Iris pigment epithelial cell (primary cell): ENCODE data around the gene DEFB116.
"Not testable (repeated sequence)": the region's sequence is repeated elsewhere in the genome, so short reads cannot be mapped to it uniquely, and the experiment has no call there.

Experiments
- DNase-seq: peaks from one replicate; pipeline ENCODE4 v3.0.0-alpha.2; 2011; ENCODE audit warnings: low read depth

The DEFB116 gene, protein sequence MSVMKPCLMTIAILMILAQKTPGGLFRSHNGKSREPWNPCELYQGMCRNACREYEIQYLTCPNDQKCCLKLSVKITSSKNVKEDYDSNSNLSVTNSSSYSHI

DNA sequence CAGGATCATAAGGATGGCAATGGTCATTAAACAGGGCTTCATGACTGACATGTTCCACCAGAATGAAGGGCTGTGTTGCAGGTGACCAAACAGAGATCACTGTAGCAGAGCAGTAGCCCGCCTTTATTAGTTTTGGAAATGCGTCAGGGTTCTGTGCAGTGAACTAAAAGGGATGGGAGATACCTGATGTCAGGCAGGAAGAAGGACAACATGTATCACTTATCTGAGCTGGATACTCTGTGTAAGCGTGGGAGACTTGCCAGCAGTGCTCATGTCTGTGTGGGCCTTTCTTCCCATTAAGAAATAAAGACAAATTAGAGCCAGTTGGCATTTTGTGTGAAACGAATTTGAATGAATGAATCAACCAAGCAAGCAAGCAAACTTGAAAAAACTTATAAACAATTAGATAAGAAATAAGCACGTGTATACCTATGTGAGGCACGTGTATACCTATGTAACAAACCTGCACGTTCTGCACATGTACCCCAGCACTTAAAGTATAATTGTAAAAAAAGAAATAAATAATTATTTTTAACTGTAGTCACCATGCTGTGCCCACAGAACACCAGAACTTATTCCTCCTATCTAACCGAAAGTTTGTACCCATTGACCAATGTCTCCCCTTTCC, at the start of gene DEFB116:
TSS of gene DEFB116 (minus strand) at position 51 of the 628 bp plus-strand sequence. CDS start at position 51, 0 bp downstream.
- no peak for DNase-seq

DNA sequence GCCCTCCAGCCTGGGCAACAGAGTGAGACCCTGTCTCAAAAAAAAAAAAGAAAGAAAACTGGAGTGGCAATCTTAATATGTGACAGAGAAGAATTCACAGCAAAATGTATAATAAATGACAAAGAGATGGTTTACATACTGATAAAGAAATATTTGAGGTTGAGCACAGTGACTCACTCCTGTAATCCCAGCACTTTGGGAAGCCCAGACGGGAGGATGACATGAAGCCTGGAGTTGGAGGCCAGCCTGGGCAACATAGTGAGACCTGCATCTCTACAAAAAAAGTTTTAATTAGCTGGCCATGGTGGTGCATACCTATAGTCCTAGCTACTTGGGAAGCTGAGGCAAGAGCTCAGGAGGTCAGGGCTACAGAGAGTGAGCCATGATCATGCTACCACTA, 47.6 kb upstream of the DEFB116 start:
- DNase-seq = no peak

DNA sequence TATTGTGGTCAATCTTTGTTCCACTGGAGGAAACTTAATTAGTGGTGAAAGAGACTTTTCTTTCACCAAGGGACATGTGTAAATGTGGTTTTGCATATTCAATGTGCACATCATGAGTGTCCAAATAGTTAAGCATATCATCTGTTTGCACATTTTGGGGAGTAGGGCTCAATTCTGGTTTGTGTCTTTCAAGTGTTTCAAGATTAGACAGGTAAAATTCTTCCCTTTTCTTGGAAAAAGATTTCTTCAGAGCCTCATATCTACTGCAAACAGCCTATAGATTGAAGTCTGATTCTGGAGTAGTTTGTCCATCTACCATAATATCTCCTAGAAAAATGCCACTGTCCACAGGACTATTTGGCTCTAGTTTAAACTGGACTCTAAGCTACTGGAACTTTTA, 33.1 kb upstream of the DEFB116 start:
- no peak for DNase-seq

DNA sequence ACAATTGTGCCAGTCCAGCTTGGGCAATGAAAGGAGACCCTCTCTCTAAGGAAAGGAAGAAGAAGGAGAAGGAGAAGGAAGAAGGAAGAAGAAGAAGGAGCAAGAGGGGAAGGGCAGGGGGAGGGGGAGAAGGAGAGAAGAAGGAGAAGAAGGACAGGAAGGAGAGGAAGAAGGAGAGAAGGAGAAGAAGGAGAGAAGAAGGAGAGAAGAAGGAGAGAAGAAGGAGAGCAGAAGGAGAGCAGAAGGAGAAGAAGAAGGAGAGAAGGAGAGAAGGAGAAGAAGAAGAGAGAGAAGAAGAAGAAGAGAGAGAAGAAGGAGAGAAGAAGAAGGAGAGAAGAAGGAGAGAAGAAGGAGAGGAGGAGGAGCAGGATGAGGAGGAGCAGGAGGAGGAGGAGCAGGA, 22.5 kb upstream of the DEFB116 start:
- DNase-seq = no peak

DNA sequence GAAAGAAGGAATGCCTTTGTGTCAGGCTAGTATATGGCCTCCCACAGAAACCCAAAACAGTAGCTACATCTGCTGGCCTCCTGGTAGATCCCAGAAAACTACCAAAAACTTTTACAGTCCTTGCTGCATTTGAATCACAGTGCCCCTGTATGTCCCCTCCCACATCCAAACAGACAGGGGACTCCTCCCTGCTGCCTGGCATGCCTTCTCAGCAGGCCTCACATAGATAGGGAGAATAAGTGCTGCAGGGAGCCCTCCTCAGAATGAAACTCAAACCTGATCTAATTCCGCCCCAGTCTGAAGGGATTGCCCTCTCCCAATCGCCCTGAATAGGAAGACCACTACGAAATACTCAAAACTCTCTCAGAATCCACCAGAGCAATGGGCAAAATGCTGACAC, 14.1 kb upstream of the DEFB116 start:
- DNase-seq = no peak

DNA sequence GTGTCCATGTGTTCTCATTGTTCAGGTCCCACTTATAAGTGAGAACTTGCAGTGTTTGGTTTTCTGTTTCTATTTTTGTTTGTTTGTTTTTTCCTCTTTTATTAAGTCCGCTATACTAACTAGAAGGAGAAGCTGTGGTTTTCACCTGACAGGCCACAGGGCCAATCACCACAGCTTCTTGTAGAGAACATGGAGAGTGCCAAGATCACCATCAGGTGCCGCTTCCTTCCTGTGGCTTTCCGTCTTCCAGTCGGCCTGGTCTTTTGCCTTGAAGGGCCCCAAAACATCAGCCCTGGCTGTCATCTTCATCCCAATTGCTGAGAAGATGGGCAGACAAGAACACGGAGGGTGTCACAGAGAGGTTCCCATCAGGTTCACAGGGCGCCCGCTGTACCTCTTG, 23.4 kb downstream of the DEFB116 start:
- not testable (repeated sequence) for DNase-seq

DNA sequence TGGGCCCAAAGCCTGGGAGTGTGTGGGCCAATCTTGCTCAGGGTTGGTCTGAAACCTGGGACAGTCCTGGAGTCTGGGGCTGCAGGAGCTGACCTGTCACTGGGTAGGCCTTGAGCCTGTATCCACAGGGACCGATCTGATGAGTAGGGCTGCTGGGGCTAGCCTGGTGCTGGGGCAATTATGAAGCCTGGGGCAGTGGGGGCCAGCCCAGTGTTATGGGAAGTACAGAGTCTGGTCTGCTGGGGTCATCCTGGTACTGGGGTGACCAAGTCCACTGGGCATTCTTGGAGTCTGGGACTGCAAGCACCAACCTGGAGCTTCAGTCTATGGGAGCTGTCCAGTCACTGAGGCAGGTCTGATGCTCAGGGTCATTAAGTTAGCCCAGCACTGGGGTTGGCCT, 30.2 kb downstream of the DEFB116 start:
- DNase-seq = no peak

DNA sequence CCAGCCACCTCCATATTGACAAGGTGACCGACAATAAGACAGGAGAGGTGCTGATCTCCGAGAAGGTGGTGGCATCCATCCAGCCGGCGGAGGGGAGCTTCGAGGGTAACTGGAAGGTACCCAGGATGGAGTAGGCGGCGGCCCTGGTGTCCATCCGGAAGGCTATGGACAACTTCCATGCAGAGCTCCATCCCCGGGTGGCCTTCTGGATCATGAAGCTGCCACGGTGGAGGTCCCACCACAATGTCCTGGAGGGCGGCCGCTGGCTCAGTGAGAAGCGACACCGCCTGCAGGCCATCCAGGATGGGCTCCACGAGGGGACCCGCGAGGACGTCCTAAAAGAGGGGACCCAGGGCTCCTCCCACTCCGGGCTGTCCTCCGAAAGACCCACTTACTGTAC, 33.9 kb downstream of the DEFB116 start:
- DNase-seq = no peak

DNA sequence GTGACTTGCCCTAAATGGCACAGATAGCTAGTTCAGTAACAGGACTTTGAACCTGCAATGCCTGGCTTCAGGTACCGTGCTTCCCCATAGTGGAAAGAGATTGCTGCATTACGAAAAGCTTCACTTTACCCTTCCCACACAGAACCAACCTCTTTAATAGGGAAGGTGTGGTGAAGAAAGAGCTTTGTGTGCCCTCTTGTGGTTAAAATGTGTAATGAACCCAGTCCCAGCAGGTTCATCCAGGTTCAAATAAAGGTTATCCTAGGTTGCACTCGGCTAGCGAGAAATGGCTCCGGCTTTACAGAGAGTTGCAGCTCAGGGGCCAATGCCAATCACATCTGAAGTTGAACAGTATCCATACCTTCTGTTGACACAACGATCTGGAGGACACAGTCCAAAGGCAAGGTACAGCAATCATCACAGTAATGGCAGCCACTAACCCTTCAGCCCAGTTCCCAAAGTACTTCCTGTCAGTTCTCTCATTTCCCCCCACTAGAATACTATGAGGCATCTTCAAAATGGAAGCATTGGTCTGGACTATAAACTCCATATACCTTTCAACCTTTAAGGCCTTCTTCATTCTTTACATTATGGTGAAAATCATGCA, 48.0 kb downstream of the DEFB116 start:
- DNase-seq = no peak

DNA sequence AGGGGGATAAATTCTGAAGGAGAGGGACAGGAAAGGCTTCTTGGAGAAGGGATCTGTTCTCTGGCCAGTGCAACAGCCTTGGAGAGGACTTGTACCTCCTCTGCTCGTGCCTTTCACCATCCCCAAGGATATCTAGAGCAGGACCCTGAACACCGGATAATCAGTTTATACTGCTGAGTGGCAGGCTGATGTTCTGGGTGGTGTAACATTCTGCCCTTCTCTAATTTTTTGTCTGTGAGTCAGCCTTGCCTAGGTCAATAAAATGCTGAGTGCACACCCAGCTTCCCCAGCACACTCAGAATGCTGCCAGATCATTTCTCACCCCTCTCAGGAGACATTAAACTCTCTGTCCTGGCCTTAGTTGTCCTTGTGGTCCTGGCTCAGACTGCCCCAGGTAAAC, 51.0 kb downstream of the DEFB116 start, which contains the start of gene DEFB115:
TSS of gene DEFB115 (plus strand) at position 301 of the 400 bp plus-strand sequence. CDS start at position 301, 0 bp downstream.
- DNase-seq = no peak

DNA sequence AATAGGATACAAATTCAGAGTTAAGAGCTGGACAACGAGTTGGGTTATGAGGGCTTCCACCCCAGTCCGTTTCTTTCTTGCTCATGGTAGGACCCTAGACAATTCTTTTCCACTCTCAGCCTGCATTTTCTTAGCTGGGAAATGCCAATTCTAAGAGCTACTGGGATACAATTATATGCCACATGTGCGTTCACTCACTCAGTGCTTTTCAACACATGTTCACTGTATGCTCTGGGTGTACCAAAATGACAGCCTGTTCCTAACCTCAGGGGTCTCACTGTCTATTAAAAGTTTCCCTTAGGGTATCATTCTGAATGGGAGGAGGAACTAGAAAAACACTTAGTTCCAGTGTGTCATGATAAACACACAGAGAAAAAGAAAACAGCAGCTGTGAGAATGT, 51.4 kb downstream of the DEFB116 start:
- DNase-seq = no peak
